ENCODE results near the gene TIGIT. TPM values are rescaled to one million over a fixed set of nuclear protein-coding genes. Genes with fewer than 3 reads are reported as not detected.
A peak's percentile ranks its signal among the peaks of the same experiment; 100 is the strongest.

TIGIT gene
- total RNA-seq, 1 experiment from 2014 or later, result not detected

GRCh38 chr3:114319453-114319852 lies 25.6 kb downstream of the TIGIT start:
- Mint-ChIP-seq H3K27ac (peak overlapping the region in 2 of 3 experiments; percentile 24 to 96; a peak in 5 of 7 replicates), H3K4me1 (peaks cover 39 to 45% of the 10 kb centered on the region in 2 experiments), H3K9me3 (no peaks in the 10 kb centered on the region; a peak in 1 of 5 replicates), H3K27me3 (ENCODE audit: low read depth) (no peaks in the 10 kb centered on the region), H3K4me3 (peak overlapping the region; percentile 19 to 21; a peak in 2 of 5 replicates), H3K36me3 (ENCODE audit: insufficient read depth in 1 of 3, low read depth in 3 of 3) (no peaks in the 10 kb centered on the region)
- Histone ChIP-seq H3K4ac (ENCODE audit: low read depth, low read length) (no peak overlapping the region), H2AFZ (ENCODE audit: low read length) (no peak overlapping the region), H2BK120ac (ENCODE audit: low read depth, low read length, poor library complexity, severe bottlenecking) (no peak overlapping the region), H3K18ac (ENCODE audit: insufficient read length, low read depth, low read length) (no peak overlapping the region), H3K4me1 (ENCODE audit: insufficient read depth, low read length) (peaks cover 11% of the 10 kb centered on the region), H2AK5ac (ENCODE audit: insufficient read length, low read length) (no peak overlapping the region), H3T11ph (ENCODE audit: low read length) (no peak overlapping the region), H3K23me2 (ENCODE audit: insufficient read length, low read depth, low read length, poor library complexity, severe bottlenecking) (no peaks in the 10 kb centered on the region), H4K91ac (ENCODE audit: insufficient read length, low read depth, low read length) (no peak overlapping the region), H4K5ac (ENCODE audit: insufficient read length, low read depth, low read length) (no peak overlapping the region), H3K4me2 (ENCODE audit: insufficient read depth, insufficient read length, low read length) (peak overlapping the region; percentile 11), H2BK20ac (ENCODE audit: low read depth, low read length, poor library complexity, severe bottlenecking) (no peak overlapping the region), H3K56ac (ENCODE audit: insufficient read length, low read depth, low read length) (no peak overlapping the region), H3K23ac (ENCODE audit: insufficient read length, low read depth, low read length) (no peak overlapping the region), H3K27ac (ENCODE audit: insufficient read length, low read depth, low read length) (no peak overlapping the region), H3K79me1 (ENCODE audit: insufficient read depth, low read depth, low read length, poor library complexity, severe bottlenecking) (no peaks in the 10 kb centered on the region), H2BK12ac (ENCODE audit: insufficient read length, low read depth, low read length) (no peak overlapping the region), H3K9me3 (ENCODE audit: control insufficient read depth, low read depth, low read length) (no peaks in the 10 kb centered on the region), H3K14ac (ENCODE audit: insufficient read depth, low read length) (no peak overlapping the region), H4K8ac (replicated peaks; ENCODE audit: insufficient read length, low read depth, low read length) (no peak overlapping the region), H4K20me1 (ENCODE audit: control insufficient read depth, insufficient read depth, insufficient read length) (no peaks in the 10 kb centered on the region), H3K27me3 (ENCODE audit: insufficient read depth, low read length) (no peaks in the 10 kb centered on the region), H2BK15ac (ENCODE audit: low read depth, low read length) (no peak overlapping the region), H2BK5ac (ENCODE audit: insufficient read length, low read length) (no peak overlapping the region), H3K9ac (ENCODE audit: extremely low read depth, insufficient read length, low read length) (no peak overlapping the region), H3K79me2 (ENCODE audit: insufficient read depth, low read length) (no peaks in the 10 kb centered on the region)
- WGBS (ENCODE audit: extremely low coverage, insufficient read length, low lambda C conversion rate), result no CpG with 5 or more reads among the region's 4 CpGs
- DNase-seq, result peak; percentile 42
- no peak for TF ChIP-seq CTCF (conservative IDR thresholded peaks at IDR 0.05)
